Lower leg skin (tissue), 4 donors: ENCODE results near the gene HPS3. TPM values are rescaled to one million over a fixed set of nuclear protein-coding genes. Genes with fewer than 3 reads are reported as not detected.

Experiments
- DNase-seq, 2 donors: peaks; one replicate each; pipeline ENCODE4 v3.0.0-alpha.2; 2019; ENCODE audit warnings: low spot score in 2 of 2
- H3K4me3 ChIP-seq: fragments of 200-600 bp; sonication (generic); 2 replicates; pipeline ENCODE4 v1.5.1; 2017; ENCODE audit warnings: mild to moderate bottlenecking, low read depth; ENCODE audit not compliant: poor library complexity, severe bottlenecking
- POLR2A ChIP-seq, 2 donors: fragments of 450-650 bp; IDR thresholded peaks; one replicate each; pipeline ENCODE4 v1.6.1; 2016 to 2017; ENCODE audit warnings: antibody characterized with exemption in 2 of 2, mild to moderate bottlenecking in 1 of 2, moderate library complexity in 1 of 2
- WGBS, 2 donors: methylation state at CpG; one replicate each; pipeline ENCODE4 v1.1.5; 2018; 5-methylcytosine and 5-hydroxymethylcytosine counted together
- intact Hi-C: fragments of 100-400 bp; cut with DNase I; formaldehyde crosslinking; loops from one replicate; pipeline ENCODE4 v1.15.0; 2023; ENCODE audit warnings: low total_unique reads
- total RNA-seq, 4 donors: library from RNA; depleted of rRNA; stranded (reverse); fragments of >200 nt; gene quantifications; one replicate each; pipeline ENCODE4 v1.1.0, GENCODE V29; 2016
- TF ChIP-seq, protein P1 (sequence below), 3 donors: fragments of 450-650 bp; IDR thresholded peaks; one replicate each; pipeline ENCODE4 v1.5.1; 2016; ENCODE audit warnings: antibody characterized with exemption in 3 of 3, mild to moderate bottlenecking in 3 of 3, moderate library complexity in 2 of 3

Gene HPS3
- total RNA-seq, 4 donors from 2014 or later: 5.7 to 11.3 (median 8.2) TPM

DNA sequence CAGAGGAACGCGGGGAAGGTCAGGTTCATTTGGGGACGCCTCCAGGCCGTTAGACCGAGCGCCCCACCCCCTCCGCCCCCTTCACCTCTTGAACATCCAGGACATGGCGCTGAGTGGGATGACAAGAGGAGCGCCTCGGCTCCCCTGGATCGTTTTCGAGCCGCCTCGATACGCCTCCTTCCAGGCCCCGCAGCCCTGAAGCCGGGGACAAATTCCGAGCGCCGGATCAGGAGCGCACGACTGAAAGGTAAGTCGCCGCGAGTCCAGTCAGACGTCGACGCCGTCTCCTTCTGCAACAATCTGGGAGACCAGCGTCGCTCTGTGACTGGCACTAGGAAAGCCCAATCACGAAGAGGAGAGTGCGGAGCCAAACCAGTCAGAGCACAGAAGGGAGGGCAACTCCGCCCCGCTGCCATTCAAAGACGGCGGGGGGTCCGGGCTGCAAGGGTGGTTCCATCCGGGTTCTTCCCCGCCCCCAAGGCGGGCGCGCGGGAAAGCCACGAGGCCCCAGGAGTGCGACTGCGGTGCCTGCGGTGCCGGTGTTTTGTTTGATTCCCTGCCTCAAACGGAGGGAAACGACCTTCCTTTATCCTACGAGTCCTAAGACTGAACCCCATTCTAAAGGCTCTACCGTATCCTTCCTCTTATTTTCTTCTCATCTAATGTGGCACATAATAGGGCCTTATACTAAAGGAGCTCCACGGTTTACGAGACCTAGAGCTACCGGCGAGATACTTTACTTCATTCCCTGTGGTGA, 43.0 kb upstream of the HPS3 start, which contains the start of gene HLTF:
HLTF (minus strand) TSS at position 302 of the 757 bp plus-strand sequence; CDS start at position 105, 197 bp downstream.
- intact Hi-C loops: no loop called here
- H3K4me3 ChIP-seq: peak within 1 kb of the TSS; percentile 65
- TF ChIP-seq, protein P1, sequence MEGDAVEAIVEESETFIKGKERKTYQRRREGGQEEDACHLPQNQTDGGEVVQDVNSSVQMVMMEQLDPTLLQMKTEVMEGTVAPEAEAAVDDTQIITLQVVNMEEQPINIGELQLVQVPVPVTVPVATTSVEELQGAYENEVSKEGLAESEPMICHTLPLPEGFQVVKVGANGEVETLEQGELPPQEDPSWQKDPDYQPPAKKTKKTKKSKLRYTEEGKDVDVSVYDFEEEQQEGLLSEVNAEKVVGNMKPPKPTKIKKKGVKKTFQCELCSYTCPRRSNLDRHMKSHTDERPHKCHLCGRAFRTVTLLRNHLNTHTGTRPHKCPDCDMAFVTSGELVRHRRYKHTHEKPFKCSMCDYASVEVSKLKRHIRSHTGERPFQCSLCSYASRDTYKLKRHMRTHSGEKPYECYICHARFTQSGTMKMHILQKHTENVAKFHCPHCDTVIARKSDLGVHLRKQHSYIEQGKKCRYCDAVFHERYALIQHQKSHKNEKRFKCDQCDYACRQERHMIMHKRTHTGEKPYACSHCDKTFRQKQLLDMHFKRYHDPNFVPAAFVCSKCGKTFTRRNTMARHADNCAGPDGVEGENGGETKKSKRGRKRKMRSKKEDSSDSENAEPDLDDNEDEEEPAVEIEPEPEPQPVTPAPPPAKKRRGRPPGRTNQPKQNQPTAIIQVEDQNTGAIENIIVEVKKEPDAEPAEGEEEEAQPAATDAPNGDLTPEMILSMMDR (IDR thresholded peaks at IDR 0.05): no peak
- no peak for TF ChIP-seq POLR2A (IDR thresholded peaks at IDR 0.05)
- peak; percentile 93 to 97 for DNase-seq
- WGBS, 2 donors: 8% methylated on average over 54 of the region's 57 CpGs

DNA sequence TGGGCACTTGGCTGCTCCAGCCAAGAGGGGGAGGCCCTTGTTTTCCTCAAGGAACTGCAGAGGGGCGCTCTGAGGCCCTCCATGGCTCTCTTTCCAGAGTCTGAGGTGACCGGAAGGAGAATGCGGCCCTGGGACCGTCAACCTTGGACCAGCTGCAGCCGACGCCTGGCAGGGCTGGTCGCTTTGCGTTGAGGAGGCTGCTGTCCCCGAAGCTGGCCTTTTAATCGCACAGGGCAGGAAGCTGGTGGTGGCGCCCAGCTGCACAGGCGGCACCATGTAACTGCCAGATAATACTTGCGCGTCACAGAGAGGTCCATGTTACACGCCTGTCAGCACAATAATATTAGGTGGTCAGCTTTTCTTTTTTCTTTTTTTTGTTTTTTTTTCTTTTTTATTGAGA, 42.2 kb upstream of the HPS3 start:
- WGBS, 2 donors: 96 to 97% methylated on average over 15 of the region's 15 CpGs
- no peak for DNase-seq
- intact Hi-C loops: no loop called here
- TF ChIP-seq, protein P1 (IDR thresholded peaks at IDR 0.05): no peak
- no peak for TF ChIP-seq POLR2A (IDR thresholded peaks at IDR 0.05)
- H3K4me3 ChIP-seq: no peak overlapping the region

DNA sequence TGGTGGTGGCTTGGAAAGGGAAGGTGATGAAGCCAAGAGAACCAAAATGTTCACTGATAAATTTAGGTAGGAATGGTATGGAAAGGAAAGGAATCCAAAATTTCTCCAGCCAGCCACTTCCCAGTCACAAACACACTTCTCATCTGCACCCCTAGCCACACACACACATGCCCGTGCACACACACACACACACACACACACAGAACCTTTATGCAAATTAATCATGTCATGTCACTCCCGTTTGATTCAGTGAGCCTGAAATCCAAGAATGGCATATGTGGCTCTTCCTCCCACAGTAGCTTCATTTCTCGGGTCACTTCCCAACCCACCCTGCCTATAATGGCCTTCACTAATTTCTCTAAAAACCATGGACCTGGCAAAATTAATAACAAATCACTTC, 40.0 kb upstream of the HPS3 start:
- H3K4me3 ChIP-seq: no peak overlapping the region
- WGBS, 2 donors: 58 to 62% methylated on average over 3 of the region's 3 CpGs
- TF ChIP-seq, protein P1 (IDR thresholded peaks at IDR 0.05): no peak
- TF ChIP-seq POLR2A (IDR thresholded peaks at IDR 0.05): no peak
- no peak for DNase-seq
- intact Hi-C loops: no loop called here

DNA sequence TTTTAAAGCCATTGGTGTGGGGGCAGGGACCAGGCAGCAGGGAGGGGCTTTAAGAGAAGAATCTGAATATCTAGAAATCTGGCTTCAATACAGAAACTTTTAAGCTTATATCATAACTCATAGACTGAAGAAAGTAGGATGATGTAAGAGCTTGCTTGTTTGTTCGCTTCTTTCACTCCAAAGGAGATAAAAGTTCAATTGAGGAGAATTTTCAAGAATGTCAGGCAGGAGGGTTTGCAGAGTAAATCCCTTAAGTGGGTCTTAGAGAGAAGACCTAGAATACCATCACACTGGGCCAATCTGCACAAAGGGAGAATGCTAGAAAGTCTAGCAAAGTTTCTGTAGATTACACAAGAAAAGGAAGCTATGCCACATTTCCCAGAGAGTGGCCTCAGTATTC, 39.0 kb upstream of the HPS3 start:
- 91 to 97% methylated on average over 1 of the region's 1 CpG for WGBS, 2 donors
- TF ChIP-seq, protein P1 (IDR thresholded peaks at IDR 0.05): no peak
- TF ChIP-seq POLR2A (IDR thresholded peaks at IDR 0.05): no peak
- DNase-seq: no peak
- no peak overlapping the region for H3K4me3 ChIP-seq
- intact Hi-C loops: no loop called here

DNA sequence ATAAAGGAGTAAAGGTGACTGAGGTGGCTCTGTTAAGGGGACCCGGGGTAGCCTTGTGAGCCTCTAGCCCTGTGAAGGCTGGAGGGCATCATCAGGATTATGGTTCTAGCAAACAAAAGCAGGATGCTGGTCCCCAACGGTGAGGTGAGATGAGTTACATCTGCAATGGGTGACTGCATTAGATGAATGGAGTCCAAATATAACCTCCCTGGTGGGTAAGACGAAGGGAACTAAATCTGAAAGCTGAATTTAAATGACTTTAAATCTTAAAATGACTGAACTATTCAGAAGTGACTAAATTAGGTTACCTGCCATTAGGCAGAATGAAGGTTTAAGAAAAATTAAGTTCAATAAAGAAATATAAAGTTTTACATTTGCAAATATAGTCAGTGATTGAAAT, 38.5 kb upstream of the HPS3 start:
- H3K4me3 ChIP-seq: no peak overlapping the region
- no peak for DNase-seq
- intact Hi-C loops: no loop called here
- TF ChIP-seq POLR2A (IDR thresholded peaks at IDR 0.05): no peak
- 76 to 78% methylated on average over 3 of the region's 3 CpGs for WGBS, 2 donors

DNA sequence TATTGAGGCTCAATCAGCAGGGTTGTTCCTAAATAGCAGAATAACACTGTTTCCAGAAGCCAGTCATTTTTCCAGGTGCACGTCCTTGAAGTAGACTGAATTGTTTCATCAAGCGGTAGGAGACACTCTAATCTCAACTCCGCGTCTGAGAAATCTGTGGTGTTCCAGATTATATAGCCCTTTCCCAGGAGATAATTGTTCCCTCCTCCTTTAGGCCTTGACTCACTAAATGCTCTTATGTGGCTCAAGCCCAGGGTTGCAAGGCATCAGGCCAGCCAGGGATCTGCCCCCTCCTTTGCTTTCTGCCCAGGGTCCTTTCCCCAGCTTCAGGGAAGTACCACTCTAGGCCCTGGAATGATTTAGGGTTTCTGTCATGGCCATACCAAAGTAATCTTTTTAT, 37.5 kb upstream of the HPS3 start:
- intact Hi-C loops: no loop called here
- WGBS, 2 donors: 93 to 96% methylated on average over 4 of the region's 4 CpGs
- TF ChIP-seq, protein P1 (IDR thresholded peaks at IDR 0.05): no peak
- TF ChIP-seq POLR2A (IDR thresholded peaks at IDR 0.05): no peak
- no peak for DNase-seq
- no peak overlapping the region for H3K4me3 ChIP-seq
